ENCODE results near the gene SND1. TPM values are rescaled to one million over a fixed set of nuclear protein-coding genes. Genes with fewer than 3 reads are reported as not detected.

SND1 gene
- total RNA-seq, 4 donors from 2014 or later: 64.3 to 77.0 (median 70.4) TPM

DNA sequence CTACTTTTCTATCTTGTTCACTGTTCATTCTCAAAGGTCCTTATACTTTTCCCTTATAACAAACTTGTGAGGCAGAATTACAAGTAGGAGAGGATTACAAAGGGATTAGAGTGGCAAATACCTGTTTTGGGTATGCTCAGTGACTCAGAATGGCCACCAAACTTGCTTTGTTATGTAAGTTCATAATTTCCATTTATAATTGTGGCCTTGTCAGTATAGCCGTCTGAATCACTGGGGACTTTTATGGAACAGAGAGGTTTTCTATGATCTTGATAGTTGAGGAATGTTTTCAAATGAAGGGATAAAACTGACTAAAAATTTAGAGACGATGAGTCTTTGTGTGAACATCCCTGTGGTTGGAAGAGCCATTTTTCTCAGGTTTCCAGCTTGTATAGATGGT, 116.2 kb downstream of the SND1 start:
- Histone ChIP-seq H3K4me3 (no peak overlapping the region), H3K27me3 (no peaks in the 10 kb centered on the region), H3K9me3 (no peaks in the 10 kb centered on the region), H3K27ac (no peak overlapping the region), H3K36me3 (no peaks in the 10 kb centered on the region), H3K4me1 (peaks cover 0 to 6% (median 0%) of the 10 kb centered on the region in 4 donors)
- WGBS, 2 donors (ENCODE audit: low coverage in 1 of 2): 90 to 100% methylated on average over 2 of the region's 2 CpGs
- in situ Hi-C loops (cut with MboI; ENCODE audit: low pct_ligation_motif_present in 1 of 4, low pct_unique_long_range_greater_than_20kb in 1 of 4, low sequenced_read_pairs in 3 of 4) (no loop called here), intact Hi-C loops (cut with DNase I; ENCODE audit: low total_unique reads) (no loop called here)
- DNase-seq: no peak
- TF ChIP-seq EP300 (IDR thresholded peaks at IDR 0.05; ENCODE audit: low read depth) (no peak), POLR2A (IDR thresholded peaks at IDR 0.05) (no peak)

DNA sequence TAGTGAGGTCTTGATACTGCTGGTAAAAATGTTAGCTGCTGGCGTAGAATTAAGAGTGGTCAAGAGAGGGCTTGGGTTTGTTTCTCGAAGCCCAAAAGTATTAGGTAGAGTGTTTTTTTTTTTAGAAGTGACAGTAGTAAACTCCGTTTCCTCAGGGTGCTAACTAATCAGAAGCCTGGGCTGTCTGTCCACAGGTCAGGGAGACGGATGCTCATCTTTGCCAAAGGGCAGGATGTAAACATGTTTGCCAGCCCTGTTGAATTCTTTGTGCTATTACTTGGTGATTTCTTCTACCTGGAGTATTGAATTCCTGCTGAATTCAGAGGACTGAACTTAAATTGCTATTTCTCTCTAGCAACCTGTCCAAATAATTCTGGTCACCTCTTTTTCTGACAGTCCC, 117.1 kb downstream of the SND1 start:
- Histone ChIP-seq H3K9me3 (no peaks in the 10 kb centered on the region), H3K36me3 (no peaks in the 10 kb centered on the region)
- WGBS, 2 donors (ENCODE audit: low coverage in 1 of 2): 95 to 97% methylated on average over 4 of the region's 4 CpGs

DNA sequence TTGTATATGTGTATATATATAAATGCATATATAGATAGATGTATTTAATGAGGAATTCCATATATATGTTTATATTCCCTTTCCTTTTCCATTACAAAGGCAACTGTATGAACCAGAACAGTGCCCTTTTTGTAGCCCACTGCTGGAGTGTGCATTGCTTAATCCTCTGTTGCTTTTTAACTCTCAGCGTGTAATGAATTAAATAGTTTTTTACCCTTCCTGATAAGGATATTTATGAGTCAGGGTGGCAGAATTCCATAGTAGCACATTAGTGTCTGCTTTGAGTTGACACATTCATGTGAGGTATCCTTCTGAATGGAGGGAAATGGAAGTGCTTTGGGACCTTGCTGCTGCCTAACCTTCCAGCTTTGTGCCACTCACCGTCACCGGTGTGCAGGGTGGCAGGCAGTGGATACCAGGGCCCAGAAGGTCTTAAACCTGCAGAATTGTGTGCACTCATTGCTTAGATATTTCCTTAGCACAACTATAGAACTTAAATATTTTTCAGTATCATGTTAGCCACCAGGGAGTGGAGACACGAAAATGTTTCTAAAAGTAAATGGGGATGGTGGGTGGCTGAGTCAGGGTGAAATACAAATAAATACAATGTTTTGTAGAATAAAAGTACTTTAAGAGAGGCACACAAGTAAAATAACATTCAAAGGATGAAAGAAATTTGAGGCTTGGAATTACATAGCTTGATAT, 117.9 kb downstream of the SND1 start:
- TF ChIP-seq POLR2AphosphoS5 (IDR thresholded peaks at IDR 0.05): no peak
- no peak for TF ChIP-seq POLR2A (IDR thresholded peaks at IDR 0.05)
- intact Hi-C loops (cut with DNase I; ENCODE audit: low total_unique reads): no loop called here
- no peaks in the 10 kb centered on the region for H3K27me3 ChIP-seq
- in situ Hi-C loops (cut with MboI; ENCODE audit: low pct_ligation_motif_present in 1 of 4, low pct_unique_long_range_greater_than_20kb in 1 of 4, low sequenced_read_pairs in 3 of 4): no loop called here
- 88 to 94% methylated on average over 1 to 4 of the region's 4 CpGs for WGBS, 2 donors (ENCODE audit: low coverage in 1 of 2)
- no peak overlapping the region for H3K27ac ChIP-seq
- peaks cover 0 to 6% (median 0%) of the 10 kb centered on the region in 4 donors for H3K4me1 ChIP-seq
- DNase-seq: no peak
- H3K9me3 ChIP-seq: no peaks in the 10 kb centered on the region
- no peaks in the 10 kb centered on the region for H3K36me3 ChIP-seq
- no peak overlapping the region for H3K4me3 ChIP-seq

More for the DNA sequence above, 117.1 kb downstream of the SND1 start:
- intact Hi-C loops (cut with DNase I; ENCODE audit: low total_unique reads): no loop called here
- TF ChIP-seq POLR2A (IDR thresholded peaks at IDR 0.05) (no peak), EP300 (IDR thresholded peaks at IDR 0.05; ENCODE audit: low read depth) (no peak), POLR2AphosphoS5 (IDR thresholded peaks at IDR 0.05) (no peak)
- TF ChIP-seq, protein P1, sequence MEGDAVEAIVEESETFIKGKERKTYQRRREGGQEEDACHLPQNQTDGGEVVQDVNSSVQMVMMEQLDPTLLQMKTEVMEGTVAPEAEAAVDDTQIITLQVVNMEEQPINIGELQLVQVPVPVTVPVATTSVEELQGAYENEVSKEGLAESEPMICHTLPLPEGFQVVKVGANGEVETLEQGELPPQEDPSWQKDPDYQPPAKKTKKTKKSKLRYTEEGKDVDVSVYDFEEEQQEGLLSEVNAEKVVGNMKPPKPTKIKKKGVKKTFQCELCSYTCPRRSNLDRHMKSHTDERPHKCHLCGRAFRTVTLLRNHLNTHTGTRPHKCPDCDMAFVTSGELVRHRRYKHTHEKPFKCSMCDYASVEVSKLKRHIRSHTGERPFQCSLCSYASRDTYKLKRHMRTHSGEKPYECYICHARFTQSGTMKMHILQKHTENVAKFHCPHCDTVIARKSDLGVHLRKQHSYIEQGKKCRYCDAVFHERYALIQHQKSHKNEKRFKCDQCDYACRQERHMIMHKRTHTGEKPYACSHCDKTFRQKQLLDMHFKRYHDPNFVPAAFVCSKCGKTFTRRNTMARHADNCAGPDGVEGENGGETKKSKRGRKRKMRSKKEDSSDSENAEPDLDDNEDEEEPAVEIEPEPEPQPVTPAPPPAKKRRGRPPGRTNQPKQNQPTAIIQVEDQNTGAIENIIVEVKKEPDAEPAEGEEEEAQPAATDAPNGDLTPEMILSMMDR (IDR thresholded peaks at IDR 0.05): no peak
- H3K4me3 ChIP-seq: no peak overlapping the region
- H3K27ac ChIP-seq: no peak overlapping the region
- peaks cover 0 to 6% (median 0%) of the 10 kb centered on the region in 4 donors for H3K4me1 ChIP-seq
- in situ Hi-C loops (cut with MboI; ENCODE audit: low pct_ligation_motif_present in 1 of 4, low pct_unique_long_range_greater_than_20kb in 1 of 4, low sequenced_read_pairs in 3 of 4): no loop called here
- no peak for DNase-seq
- no peaks in the 10 kb centered on the region for H3K27me3 ChIP-seq

DNA sequence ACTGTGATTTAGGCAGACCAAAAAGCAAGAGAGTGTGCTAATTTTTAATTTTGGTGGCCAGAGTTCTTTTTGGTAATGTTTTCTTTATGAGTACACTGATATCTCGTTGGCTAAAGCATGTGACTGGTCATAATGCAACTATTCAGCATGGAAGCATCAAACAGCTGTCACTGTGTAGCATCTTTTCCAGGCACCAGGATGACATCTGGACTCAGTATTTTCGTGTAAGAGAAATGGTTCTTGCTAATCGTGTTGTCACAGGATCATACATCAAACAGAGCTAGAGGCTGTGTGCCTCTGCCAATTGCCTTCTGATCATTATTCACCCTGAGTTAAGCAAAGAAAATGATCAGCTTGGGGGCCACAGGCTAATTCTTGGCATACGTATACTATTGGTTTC, 118.9 kb downstream of the SND1 start:
- WGBS, 2 donors (ENCODE audit: low coverage in 1 of 2): 78 to 82% methylated on average over 4 of the region's 4 CpGs
- Histone ChIP-seq H3K4me1 (peaks cover 0 to 6% (median 0%) of the 10 kb centered on the region in 4 donors), H3K4me3 (no peak overlapping the region), H3K9me3 (no peaks in the 10 kb centered on the region), H3K27ac (no peak overlapping the region), H3K27me3 (no peaks in the 10 kb centered on the region), H3K36me3 (no peaks in the 10 kb centered on the region)
- intact Hi-C loops (cut with DNase I; ENCODE audit: low total_unique reads) (no loop called here), in situ Hi-C loops (cut with MboI; ENCODE audit: low pct_ligation_motif_present in 1 of 4, low pct_unique_long_range_greater_than_20kb in 1 of 4, low sequenced_read_pairs in 3 of 4) (no loop called here)
- no peak for DNase-seq
- TF ChIP-seq POLR2AphosphoS5 (IDR thresholded peaks at IDR 0.05) (no peak), POLR2A (IDR thresholded peaks at IDR 0.05) (no peak), EP300 (IDR thresholded peaks at IDR 0.05; ENCODE audit: low read depth) (no peak)
- TF ChIP-seq, protein P1 (IDR thresholded peaks at IDR 0.05): no peak

DNA sequence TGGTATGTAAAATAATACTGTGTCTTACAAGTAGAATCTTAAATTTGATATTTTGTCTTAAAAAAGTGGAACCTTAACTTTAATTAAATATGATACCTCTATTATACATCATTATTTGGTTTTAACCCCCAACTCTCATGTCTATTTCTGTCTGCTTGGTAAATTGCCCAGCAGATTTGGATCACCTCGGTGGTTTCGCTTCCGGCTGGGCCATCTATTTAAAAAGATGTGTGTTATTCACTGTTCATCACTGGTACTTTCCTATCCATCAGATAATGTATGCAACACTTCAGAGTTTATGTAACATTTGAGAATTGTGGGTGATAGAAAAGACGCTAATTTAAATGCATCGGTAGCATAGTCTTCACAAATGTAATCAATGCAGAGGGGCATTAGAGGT, 119.7 kb downstream of the SND1 start:
- H3K27me3 ChIP-seq: no peaks in the 10 kb centered on the region
- 86 to 91% methylated on average over 5 of the region's 5 CpGs for WGBS, 2 donors (ENCODE audit: low coverage in 1 of 2)
- peaks cover 0 to 6% (median 0%) of the 10 kb centered on the region in 4 donors for H3K4me1 ChIP-seq
- TF ChIP-seq POLR2A (IDR thresholded peaks at IDR 0.05) (no peak), EP300 (IDR thresholded peaks at IDR 0.05; ENCODE audit: low read depth) (no peak)
- TF ChIP-seq, protein P1 (IDR thresholded peaks at IDR 0.05): no peak
- H3K4me3 ChIP-seq: no peak overlapping the region
- DNase-seq: no peak
- no peaks in the 10 kb centered on the region for H3K9me3 ChIP-seq
- no peaks in the 10 kb centered on the region for H3K36me3 ChIP-seq
- no peak overlapping the region for H3K27ac ChIP-seq
- in situ Hi-C loops (cut with MboI; ENCODE audit: low pct_ligation_motif_present in 1 of 4, low pct_unique_long_range_greater_than_20kb in 1 of 4, low sequenced_read_pairs in 3 of 4): no loop called here
- intact Hi-C loops (cut with DNase I; ENCODE audit: low total_unique reads): no loop called here

Data from transverse colon (tissue), 4 donors.